ENCODE data around the gene CD151.

The CD151 gene

DNA sequence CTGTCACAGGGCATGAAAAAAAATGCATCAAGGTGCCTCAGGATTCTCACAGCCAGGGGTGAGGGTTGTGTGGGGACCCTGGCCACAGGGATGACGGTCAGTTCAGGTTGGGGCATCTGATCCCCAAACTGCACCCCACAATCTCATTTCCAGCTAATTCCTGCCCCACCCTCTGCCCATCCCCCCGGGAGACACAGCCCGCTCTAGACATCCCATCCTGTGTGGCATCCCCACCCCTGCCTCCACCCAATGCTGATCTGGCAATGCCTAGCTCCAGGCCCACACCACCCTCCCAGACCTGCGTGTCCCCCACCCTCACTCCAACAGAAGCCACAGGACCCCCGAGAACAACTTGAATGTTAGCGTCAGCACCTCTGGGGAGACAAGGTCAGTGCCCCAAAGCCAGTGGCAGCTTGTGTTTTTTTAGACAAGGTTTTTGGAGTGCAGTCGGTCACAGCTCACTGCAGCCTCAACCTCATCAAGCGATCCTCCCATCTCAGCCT is 35.2 kb downstream of the CD151 start:
- peak overlapping the region; percentile 74 for H3K27ac ChIP-seq

DNA sequence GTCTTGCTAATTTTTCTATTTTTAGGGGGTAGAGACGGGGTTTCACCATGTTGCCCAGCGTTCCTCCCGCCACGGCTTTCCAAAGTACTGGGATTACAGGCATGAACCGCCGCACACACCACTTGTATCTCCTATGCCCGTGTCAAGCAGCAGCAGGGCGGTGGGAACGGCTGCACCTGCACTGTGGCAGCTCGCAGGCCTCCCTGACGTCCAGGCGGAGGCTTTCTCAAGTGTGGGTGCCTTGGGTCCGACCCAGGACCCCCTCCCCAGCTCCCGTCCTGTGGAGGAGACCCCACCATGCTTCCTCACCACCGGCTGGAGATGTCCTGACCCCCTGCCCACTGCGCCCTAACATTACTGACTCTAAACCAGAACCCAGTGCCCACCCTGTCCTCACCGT is 35.6 kb downstream of the CD151 start:
- ChIA-PET CTCF (no interaction called here), POLR2A (ENCODE audit: low non-redundant PET) (no interaction called here)
- no peak for DNase-seq (ENCODE audit: low spot score)
- TF ChIP-seq, protein P1, sequence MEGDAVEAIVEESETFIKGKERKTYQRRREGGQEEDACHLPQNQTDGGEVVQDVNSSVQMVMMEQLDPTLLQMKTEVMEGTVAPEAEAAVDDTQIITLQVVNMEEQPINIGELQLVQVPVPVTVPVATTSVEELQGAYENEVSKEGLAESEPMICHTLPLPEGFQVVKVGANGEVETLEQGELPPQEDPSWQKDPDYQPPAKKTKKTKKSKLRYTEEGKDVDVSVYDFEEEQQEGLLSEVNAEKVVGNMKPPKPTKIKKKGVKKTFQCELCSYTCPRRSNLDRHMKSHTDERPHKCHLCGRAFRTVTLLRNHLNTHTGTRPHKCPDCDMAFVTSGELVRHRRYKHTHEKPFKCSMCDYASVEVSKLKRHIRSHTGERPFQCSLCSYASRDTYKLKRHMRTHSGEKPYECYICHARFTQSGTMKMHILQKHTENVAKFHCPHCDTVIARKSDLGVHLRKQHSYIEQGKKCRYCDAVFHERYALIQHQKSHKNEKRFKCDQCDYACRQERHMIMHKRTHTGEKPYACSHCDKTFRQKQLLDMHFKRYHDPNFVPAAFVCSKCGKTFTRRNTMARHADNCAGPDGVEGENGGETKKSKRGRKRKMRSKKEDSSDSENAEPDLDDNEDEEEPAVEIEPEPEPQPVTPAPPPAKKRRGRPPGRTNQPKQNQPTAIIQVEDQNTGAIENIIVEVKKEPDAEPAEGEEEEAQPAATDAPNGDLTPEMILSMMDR (conservative IDR thresholded peaks at IDR 0.05; ENCODE audit: low read depth), result no peak
- H3K27ac ChIP-seq, result peak overlapping the region; percentile 74

More for the DNA sequence above, 35.2 kb downstream of the CD151 start:
- ChIA-PET CTCF (interaction anchor here (0.6 to 1.2 kb wide), 2 partner anchors 30 to 1330 kb away, joined by 3 read pairs; no protein-coding TSS in a partner anchor), POLR2A (ENCODE audit: low non-redundant PET) (interaction anchor here (0.6 kb wide), 1 partner anchor 49 kb away, joined by 4 read pairs; the partner anchor contains the start of gene PNPLA2)
- no peak for DNase-seq (ENCODE audit: low spot score)
- TF ChIP-seq, protein P1 (conservative IDR thresholded peaks at IDR 0.05; ENCODE audit: low read depth), result no peak

DNA sequence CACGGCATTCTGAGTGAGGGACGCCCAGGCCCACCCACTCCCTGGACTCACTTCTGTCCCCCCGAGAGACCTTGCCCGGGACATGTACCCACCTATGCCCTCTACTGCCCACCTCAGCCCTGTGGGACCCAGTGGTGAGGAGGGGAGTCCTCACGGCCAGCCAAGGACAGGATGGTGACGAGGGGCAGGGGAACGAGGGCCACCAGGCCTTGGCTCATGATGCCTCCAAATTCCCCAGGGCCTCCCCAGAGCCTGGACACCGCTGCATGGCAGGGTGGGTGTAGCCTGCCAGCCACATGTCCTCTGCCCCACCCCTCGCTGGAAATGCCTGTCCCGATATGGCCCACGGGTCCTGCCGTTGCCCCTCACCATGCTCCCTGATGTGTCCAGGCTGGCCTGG is 36.0 kb downstream of the CD151 start:
- H3K27ac ChIP-seq, result peak overlapping the region; percentile 74
- ChIA-PET CTCF (interaction anchor here (0.9 kb wide), 1 partner anchor 26 kb away, joined by 3 read pairs; no protein-coding TSS in a partner anchor), POLR2A (ENCODE audit: low non-redundant PET) (interaction anchor here (1.0 kb wide), 1 partner anchor 27 kb away, joined by 3 read pairs; no protein-coding TSS in a partner anchor)
- TF ChIP-seq, protein P1 (conservative IDR thresholded peaks at IDR 0.05; ENCODE audit: low read depth), result no peak
- DNase-seq (ENCODE audit: low spot score), result no peak

DNA sequence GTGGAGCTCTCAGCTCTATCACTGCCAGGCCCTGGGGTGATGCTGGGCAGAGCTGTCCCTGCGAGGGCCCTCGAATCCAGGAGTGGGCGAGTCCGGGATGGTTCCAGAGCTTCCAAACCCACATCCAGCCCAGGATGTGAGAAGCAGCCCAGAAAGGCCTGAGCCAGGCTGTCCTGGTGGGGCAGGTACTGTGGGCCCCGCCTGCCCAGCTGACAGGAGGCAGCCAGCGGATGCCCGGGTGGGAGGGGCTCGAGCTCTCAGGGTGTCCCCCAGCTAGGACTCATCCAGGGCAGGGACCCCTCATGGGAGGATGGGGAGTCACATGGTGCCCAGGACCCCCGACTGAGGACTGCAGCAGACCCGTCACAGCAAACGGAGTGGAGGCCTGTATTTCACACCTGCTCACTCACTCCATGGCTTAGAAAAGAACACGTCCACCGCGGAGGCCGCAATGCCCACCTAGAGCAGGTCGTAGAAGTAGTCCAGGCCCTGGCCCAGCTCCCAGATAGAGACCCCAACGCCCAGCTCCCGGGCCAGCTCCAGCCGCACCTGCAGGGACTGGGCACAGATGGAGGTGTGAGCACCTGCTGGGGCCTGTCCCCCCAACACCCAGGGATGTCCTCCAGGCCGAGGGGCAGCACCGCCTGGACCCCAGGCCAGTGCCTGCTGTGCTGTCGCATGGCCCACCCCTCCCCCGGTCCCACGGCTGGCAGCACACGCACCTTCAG is 36.8 kb downstream of the CD151 start:
- TF ChIP-seq, protein P1 (conservative IDR thresholded peaks at IDR 0.05; ENCODE audit: low read depth), result no peak
- POLR2A ChIA-PET (ENCODE audit: low non-redundant PET), result interaction anchor here (1.0 kb wide), 1 partner anchor 26 kb away, joined by 3 read pairs; no protein-coding TSS in a partner anchor
- peak overlapping the region; percentile 74 for H3K27ac ChIP-seq
- CTCF ChIA-PET, result interaction anchor here (0.9 kb wide), 2 partner anchors 21 to 26 kb away, joined by 3 to 5 read pairs; no protein-coding TSS in a partner anchor
- DNase-seq (ENCODE audit: low spot score), result no peak

DNA sequence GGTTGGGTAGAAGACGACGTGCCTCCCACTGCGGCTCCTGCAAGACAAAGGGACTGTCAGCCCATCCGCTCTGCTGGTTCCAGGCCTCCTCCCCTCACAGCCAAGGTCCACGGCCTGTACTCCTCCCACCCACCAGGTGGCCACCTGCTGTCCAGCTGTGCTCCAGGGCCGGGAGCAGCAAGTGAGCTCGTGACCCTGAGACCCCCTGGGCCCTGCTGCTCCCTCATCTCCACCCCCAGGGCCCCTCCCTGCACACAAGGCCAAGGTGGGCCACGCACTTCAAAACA is 37.3 kb downstream of the CD151 start:
- no peak for DNase-seq (ENCODE audit: low spot score)
- CTCF ChIA-PET, result interaction anchor here (0.9 kb wide), 1 partner anchor 22 kb away, joined by 5 read pairs; no protein-coding TSS in a partner anchor
- TF ChIP-seq, protein P1 (conservative IDR thresholded peaks at IDR 0.05; ENCODE audit: low read depth), result no peak
- peak overlapping the region; percentile 74; the same call in 1 of the 2 replicates for H3K27ac ChIP-seq
- POLR2A ChIA-PET (ENCODE audit: low non-redundant PET), result no interaction called here

DNA sequence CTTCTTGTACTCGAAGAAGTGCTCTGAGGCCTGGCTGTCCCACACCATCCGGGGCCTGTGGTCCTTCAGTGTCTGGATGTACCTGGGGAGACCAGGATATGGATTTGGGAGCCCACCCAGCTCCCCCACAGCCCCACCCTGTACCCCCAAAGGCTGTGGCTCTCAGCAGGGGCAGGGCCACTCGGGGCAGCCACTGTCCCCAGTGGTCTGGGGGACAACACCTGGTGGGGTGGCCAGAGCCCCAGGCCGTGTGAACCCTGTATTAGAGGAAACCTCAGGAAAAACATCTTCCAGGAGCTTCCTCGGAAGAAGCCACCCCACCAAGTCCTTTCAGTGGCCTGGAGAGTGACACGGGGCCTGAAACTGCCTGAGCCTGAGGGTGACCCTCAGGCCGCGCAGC is 37.7 kb downstream of the CD151 start:
- POLR2A ChIA-PET (ENCODE audit: low non-redundant PET), result no interaction called here
- DNase-seq (ENCODE audit: low spot score), result no peak

More for the DNA sequence above, 37.7 kb downstream of the CD151 start:
- peak overlapping the region; percentile 74; the same call in 1 of the 2 replicates for H3K27ac ChIP-seq
- CTCF ChIA-PET, result interaction anchor here (0.5 kb wide), 1 partner anchor 175 kb away, joined by 3 read pairs; no protein-coding TSS in a partner anchor
- TF ChIP-seq, protein P1 (conservative IDR thresholded peaks at IDR 0.05; ENCODE audit: low read depth), result no peak

Measured in RWPE1 (cell line).